ENCODE measurements around the gene VPS45. TPM values are rescaled to one million over a fixed set of nuclear protein-coding genes. Genes with fewer than 3 reads are reported as not detected.

The VPS45 gene
- total and polyA plus RNA-seq, 4 donors: 7.7 to 24.2 (median 14.1) TPM

DNA sequence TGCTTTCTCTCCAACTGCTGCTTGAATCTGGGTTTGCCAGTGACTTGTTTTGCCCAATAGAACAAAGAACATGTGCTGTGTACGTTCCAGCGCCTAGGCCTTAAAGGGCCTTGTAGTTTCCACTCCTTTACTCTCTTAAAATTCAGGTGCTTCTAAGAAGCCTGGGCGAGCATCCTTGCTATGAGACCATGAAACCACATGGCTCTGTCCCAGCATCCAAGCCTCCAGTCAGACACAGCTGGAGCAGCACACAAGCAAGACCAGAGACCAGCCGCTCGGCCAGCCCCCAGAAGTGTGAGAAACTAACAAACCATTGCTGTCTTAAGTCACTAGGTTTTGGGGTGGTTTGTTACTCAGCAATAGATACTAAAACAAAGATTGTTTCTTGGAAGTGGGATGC, 97.2 kb downstream of the VPS45 start:
- Histone ChIP-seq H3K36me3 (ENCODE audit: control insufficient read depth in 4 of 4, insufficient read depth in 3 of 4, low read depth in 1 of 4, low read length in 3 of 4) (no peaks in the 10 kb centered on the region), H3K9ac (ENCODE audit: low read depth in 1 of 2, low read length in 2 of 2) (no peak overlapping the region), H3K27me3 (ENCODE audit: control insufficient read depth in 4 of 4, insufficient read depth in 4 of 4, low read length in 3 of 4) (no peaks in the 10 kb centered on the region), H3K4me1 (ENCODE audit: control insufficient read depth in 4 of 4, insufficient read depth in 4 of 4, low read length in 3 of 4) (peaks cover 0 to 1% (median 0%) of the 10 kb centered on the region in 4 donors), H3K4me3 (ENCODE audit: low read depth in 1 of 3, low read length in 3 of 3) (no peak overlapping the region), H3K9me3 (ENCODE audit: control insufficient read depth in 4 of 4, low read length in 3 of 4) (no peaks in the 10 kb centered on the region), H3K27ac (ENCODE audit: low read depth in 1 of 2, low read length in 2 of 2) (no peak overlapping the region)
- TF ChIP-seq GABPA (IDR thresholded peaks at IDR 0.05 in 1 of 2, conservative IDR thresholded peaks at IDR 0.05 in 1 of 2): no peak
- TF ChIP-seq EGR1 (IDR thresholded peaks at IDR 0.05; ENCODE audit: low read depth in 2 of 2): no peak
- TF ChIP-seq, protein P1, sequence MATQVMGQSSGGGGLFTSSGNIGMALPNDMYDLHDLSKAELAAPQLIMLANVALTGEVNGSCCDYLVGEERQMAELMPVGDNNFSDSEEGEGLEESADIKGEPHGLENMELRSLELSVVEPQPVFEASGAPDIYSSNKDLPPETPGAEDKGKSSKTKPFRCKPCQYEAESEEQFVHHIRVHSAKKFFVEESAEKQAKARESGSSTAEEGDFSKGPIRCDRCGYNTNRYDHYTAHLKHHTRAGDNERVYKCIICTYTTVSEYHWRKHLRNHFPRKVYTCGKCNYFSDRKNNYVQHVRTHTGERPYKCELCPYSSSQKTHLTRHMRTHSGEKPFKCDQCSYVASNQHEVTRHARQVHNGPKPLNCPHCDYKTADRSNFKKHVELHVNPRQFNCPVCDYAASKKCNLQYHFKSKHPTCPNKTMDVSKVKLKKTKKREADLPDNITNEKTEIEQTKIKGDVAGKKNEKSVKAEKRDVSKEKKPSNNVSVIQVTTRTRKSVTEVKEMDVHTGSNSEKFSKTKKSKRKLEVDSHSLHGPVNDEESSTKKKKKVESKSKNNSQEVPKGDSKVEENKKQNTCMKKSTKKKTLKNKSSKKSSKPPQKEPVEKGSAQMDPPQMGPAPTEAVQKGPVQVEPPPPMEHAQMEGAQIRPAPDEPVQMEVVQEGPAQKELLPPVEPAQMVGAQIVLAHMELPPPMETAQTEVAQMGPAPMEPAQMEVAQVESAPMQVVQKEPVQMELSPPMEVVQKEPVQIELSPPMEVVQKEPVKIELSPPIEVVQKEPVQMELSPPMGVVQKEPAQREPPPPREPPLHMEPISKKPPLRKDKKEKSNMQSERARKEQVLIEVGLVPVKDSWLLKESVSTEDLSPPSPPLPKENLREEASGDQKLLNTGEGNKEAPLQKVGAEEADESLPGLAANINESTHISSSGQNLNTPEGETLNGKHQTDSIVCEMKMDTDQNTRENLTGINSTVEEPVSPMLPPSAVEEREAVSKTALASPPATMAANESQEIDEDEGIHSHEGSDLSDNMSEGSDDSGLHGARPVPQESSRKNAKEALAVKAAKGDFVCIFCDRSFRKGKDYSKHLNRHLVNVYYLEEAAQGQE (IDR thresholded peaks at IDR 0.05): no peak
- TF ChIP-seq HNF4A (conservative IDR thresholded peaks at IDR 0.05): no peak
- 92% methylated on average over 5 of the region's 5 CpGs for WGBS
- no peak for DNase-seq (ENCODE audit: low spot score)

DNA sequence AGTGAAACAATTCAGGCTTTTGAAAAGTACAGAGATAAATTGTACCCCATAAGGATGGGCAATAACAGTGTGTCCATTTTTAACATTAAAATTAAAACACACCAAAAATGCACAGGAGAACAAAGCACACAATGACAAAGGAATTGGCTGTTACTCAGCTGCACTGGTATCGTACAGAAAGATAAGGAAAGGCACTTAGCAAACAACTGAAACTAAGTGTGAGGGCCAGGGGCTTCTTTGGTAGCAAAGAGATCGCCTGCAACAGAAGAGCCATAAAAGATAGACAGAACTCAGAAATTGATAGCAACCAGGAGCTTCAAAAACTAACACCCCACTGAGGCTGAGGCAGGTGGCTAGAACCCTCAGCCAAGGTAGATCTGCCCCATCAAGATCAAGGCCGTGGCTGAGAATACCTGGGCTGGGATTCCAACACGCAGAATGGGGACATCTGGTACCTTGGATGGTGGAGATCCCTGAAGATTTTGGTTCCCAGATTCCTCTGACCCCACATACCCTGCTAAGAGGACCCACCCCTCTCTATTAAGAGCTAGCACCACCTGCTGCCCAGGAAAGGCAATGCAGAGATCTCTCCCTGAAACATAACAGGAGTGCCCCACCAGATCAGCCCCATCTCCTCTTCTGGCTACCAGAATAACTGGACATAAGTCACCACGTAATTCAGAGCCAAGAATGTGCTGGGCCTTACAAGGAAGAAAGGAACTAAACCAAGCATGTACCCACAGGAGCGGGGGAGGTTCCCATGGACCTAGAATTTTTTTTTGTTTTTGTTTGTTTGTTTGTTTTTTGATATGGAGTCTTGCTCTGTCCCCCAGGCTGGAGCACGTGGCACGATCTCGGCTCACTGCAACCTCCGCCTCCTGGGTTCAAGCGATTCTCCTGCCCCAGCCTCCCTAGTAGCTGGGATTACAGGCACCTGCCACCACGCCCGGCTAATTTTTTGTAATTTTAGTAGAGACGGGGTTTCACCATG, 98.3 kb downstream of the VPS45 start:
- Histone ChIP-seq H3K9ac (ENCODE audit: low read depth in 1 of 2, low read length in 2 of 2) (no peak overlapping the region), H3K27ac (ENCODE audit: low read depth in 1 of 2, low read length in 2 of 2) (peak overlapping the region in 1 of 2 donors; percentile 19)
- DNase-seq (ENCODE audit: low spot score): no peak

More for the DNA sequence above, 98.3 kb downstream of the VPS45 start:
- TF ChIP-seq, protein P2, sequence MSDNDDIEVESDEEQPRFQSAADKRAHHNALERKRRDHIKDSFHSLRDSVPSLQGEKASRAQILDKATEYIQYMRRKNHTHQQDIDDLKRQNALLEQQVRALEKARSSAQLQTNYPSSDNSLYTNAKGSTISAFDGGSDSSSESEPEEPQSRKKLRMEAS (IDR thresholded peaks at IDR 0.05): no peak
- TF ChIP-seq RAD21 (IDR thresholded peaks at IDR 0.05) (peak; percentile 66 to 78), GABPA (IDR thresholded peaks at IDR 0.05 in 1 of 2, conservative IDR thresholded peaks at IDR 0.05 in 1 of 2) (no peak), RXRA (IDR thresholded peaks at IDR 0.05) (no peak), HNF4G (IDR thresholded peaks at IDR 0.05) (no peak), YY1 (IDR thresholded peaks at IDR 0.05) (no peak), SP1 (IDR thresholded peaks at IDR 0.05) (no peak), TAF1 (conservative IDR thresholded peaks at IDR 0.05) (no peak), NR2F2 (IDR thresholded peaks at IDR 0.05) (no peak), EGR1 (IDR thresholded peaks at IDR 0.05; ENCODE audit: low read depth in 2 of 2) (no peak), JUND (IDR thresholded peaks at IDR 0.05) (no peak), FOXA1 (IDR thresholded peaks at IDR 0.05) (no peak), FOXA2 (IDR thresholded peaks at IDR 0.05) (no peak)
- TF ChIP-seq, protein P3, sequence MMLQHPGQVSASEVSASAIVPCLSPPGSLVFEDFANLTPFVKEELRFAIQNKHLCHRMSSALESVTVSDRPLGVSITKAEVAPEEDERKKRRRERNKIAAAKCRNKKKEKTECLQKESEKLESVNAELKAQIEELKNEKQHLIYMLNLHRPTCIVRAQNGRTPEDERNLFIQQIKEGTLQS (IDR thresholded peaks at IDR 0.05): no peak
- TF ChIP-seq, protein P4, sequence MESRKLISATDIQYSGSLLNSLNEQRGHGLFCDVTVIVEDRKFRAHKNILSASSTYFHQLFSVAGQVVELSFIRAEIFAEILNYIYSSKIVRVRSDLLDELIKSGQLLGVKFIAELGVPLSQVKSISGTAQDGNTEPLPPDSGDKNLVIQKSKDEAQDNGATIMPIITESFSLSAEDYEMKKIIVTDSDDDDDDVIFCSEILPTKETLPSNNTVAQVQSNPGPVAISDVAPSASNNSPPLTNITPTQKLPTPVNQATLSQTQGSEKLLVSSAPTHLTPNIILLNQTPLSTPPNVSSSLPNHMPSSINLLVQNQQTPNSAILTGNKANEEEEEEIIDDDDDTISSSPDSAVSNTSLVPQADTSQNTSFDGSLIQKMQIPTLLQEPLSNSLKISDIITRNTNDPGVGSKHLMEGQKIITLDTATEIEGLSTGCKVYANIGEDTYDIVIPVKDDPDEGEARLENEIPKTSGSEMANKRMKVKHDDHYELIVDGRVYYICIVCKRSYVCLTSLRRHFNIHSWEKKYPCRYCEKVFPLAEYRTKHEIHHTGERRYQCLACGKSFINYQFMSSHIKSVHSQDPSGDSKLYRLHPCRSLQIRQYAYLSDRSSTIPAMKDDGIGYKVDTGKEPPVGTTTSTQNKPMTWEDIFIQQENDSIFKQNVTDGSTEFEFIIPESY (IDR thresholded peaks at IDR 0.05): no peak
- TF ChIP-seq, protein P5, sequence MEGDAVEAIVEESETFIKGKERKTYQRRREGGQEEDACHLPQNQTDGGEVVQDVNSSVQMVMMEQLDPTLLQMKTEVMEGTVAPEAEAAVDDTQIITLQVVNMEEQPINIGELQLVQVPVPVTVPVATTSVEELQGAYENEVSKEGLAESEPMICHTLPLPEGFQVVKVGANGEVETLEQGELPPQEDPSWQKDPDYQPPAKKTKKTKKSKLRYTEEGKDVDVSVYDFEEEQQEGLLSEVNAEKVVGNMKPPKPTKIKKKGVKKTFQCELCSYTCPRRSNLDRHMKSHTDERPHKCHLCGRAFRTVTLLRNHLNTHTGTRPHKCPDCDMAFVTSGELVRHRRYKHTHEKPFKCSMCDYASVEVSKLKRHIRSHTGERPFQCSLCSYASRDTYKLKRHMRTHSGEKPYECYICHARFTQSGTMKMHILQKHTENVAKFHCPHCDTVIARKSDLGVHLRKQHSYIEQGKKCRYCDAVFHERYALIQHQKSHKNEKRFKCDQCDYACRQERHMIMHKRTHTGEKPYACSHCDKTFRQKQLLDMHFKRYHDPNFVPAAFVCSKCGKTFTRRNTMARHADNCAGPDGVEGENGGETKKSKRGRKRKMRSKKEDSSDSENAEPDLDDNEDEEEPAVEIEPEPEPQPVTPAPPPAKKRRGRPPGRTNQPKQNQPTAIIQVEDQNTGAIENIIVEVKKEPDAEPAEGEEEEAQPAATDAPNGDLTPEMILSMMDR (IDR thresholded peaks at IDR 0.05; ENCODE audit: low read depth, low read length, missing input control): peak; percentile 45
- TF ChIP-seq, protein P1 (IDR thresholded peaks at IDR 0.05): no peak
- 68% methylated on average over 14 of the region's 14 CpGs for WGBS
- no peaks in the 10 kb centered on the region for H3K9me3 ChIP-seq (ENCODE audit: control insufficient read depth in 4 of 4, low read length in 3 of 4)
- H3K4me1 ChIP-seq (ENCODE audit: control insufficient read depth in 4 of 4, insufficient read depth in 4 of 4, low read length in 3 of 4): no peaks in the 10 kb centered on the region
- H3K36me3 ChIP-seq (ENCODE audit: control insufficient read depth in 4 of 4, insufficient read depth in 3 of 4, low read depth in 1 of 4, low read length in 3 of 4): no peaks in the 10 kb centered on the region
- H3K4me3 ChIP-seq (ENCODE audit: low read depth in 1 of 3, low read length in 3 of 3): no peak overlapping the region
- H3K27me3 ChIP-seq (ENCODE audit: control insufficient read depth in 4 of 4, insufficient read depth in 4 of 4, low read length in 3 of 4): no peaks in the 10 kb centered on the region
